GM23338 (cell line): ENCODE measurements around the gene TAF10.

ENCODE experiments used
- CREB1 ChIP-seq: fragments of 250-450 bp; sonication (Bioruptor Pico); IDR thresholded peaks from 2 replicates; pipeline ENCODE4 v1.5.0; 2020; ENCODE audit warnings: low read depth, mild to moderate bottlenecking, moderate library complexity
- CTCF ChIP-seq, 2 experiments: fragments of 200-600 bp in 1 of 2; sonication (generic) in 1 of 2; conservative IDR thresholded peaks; 2 replicates each; pipeline versions ENCODE4 v1.5.1 to v1.6.1; 2016 to 2017; ENCODE audit warnings: antibody characterized with exemption in 2 of 2, low read depth in 2 of 2, mild to moderate bottlenecking in 2 of 2, moderate library complexity in 1 of 2
- EZH2 ChIP-seq: fragments of 200-600 bp; sonication (generic); IDR thresholded peaks from one replicate; pipeline ENCODE4 v1.8.0; 2017; ENCODE audit warnings: antibody characterized with exemption, mild to moderate bottlenecking, low read depth; ENCODE audit not compliant: unreplicated experiment
- EZH2phosphoT487 ChIP-seq: fragments of 200-600 bp; sonication (generic); IDR thresholded peaks from one replicate; pipeline ENCODE4 v1.8.1; 2018; ENCODE audit warnings: antibody characterized with exemption; ENCODE audit not compliant: unreplicated experiment
- JUNB ChIP-seq: IDR thresholded peaks from one replicate; pipeline ENCODE4 v1.6.1; 2016; ENCODE audit warnings: antibody characterized with exemption; ENCODE audit not compliant: unreplicated experiment
- NANOG ChIP-seq: IDR thresholded peaks from 2 replicates; pipeline ENCODE4 v1.6.1; 2016; ENCODE audit warnings: antibody characterized with exemption, borderline replicate concordance
- POLR2AphosphoS5 ChIP-seq: IDR thresholded peaks from 2 replicates; pipeline ENCODE4 v1.6.1; 2016; ENCODE audit warnings: antibody characterized with exemption, low read depth
- REST ChIP-seq: IDR thresholded peaks from one replicate; pipeline ENCODE4 v1.6.1; 2018; ENCODE audit warnings: antibody characterized with exemption; ENCODE audit not compliant: unreplicated experiment
- ZNF331 ChIP-seq: fragments of 250-450 bp; sonication (Bioruptor Pico); IDR thresholded peaks from 2 replicates; pipeline ENCODE4 v1.5.0; 2020; ENCODE audit warnings: low read depth, mild to moderate bottlenecking, moderate library complexity
- TF ChIP-seq, protein P1 (sequence below): fragments of 250-450 bp; sonication (Bioruptor Pico); IDR thresholded peaks from 2 replicates; pipeline ENCODE4 v1.5.0; 2020; ENCODE audit warnings: mild to moderate bottlenecking, moderate library complexity
- TF ChIP-seq, protein P2 (sequence below): IDR thresholded peaks from 2 replicates; pipeline ENCODE4 v1.6.1; 2016; ENCODE audit warnings: antibody characterized with exemption

GRCh38 chr11:6654281-6655019 is 42.4 kb upstream of the TAF10 start:
- TF ChIP-seq CTCF (conservative IDR thresholded peaks at IDR 0.05; ENCODE audit: low read depth in 2 of 2) (no peak), REST (no peak), POLR2AphosphoS5 (no peak), EZH2phosphoT487 (no peak), EZH2 (no peak), JUNB (no peak), NANOG (no peak), CREB1 (CRISPR knock-in tag) (no peak), ZNF331 (CRISPR knock-in tag) (no peak)
- TF ChIP-seq, protein P1, sequence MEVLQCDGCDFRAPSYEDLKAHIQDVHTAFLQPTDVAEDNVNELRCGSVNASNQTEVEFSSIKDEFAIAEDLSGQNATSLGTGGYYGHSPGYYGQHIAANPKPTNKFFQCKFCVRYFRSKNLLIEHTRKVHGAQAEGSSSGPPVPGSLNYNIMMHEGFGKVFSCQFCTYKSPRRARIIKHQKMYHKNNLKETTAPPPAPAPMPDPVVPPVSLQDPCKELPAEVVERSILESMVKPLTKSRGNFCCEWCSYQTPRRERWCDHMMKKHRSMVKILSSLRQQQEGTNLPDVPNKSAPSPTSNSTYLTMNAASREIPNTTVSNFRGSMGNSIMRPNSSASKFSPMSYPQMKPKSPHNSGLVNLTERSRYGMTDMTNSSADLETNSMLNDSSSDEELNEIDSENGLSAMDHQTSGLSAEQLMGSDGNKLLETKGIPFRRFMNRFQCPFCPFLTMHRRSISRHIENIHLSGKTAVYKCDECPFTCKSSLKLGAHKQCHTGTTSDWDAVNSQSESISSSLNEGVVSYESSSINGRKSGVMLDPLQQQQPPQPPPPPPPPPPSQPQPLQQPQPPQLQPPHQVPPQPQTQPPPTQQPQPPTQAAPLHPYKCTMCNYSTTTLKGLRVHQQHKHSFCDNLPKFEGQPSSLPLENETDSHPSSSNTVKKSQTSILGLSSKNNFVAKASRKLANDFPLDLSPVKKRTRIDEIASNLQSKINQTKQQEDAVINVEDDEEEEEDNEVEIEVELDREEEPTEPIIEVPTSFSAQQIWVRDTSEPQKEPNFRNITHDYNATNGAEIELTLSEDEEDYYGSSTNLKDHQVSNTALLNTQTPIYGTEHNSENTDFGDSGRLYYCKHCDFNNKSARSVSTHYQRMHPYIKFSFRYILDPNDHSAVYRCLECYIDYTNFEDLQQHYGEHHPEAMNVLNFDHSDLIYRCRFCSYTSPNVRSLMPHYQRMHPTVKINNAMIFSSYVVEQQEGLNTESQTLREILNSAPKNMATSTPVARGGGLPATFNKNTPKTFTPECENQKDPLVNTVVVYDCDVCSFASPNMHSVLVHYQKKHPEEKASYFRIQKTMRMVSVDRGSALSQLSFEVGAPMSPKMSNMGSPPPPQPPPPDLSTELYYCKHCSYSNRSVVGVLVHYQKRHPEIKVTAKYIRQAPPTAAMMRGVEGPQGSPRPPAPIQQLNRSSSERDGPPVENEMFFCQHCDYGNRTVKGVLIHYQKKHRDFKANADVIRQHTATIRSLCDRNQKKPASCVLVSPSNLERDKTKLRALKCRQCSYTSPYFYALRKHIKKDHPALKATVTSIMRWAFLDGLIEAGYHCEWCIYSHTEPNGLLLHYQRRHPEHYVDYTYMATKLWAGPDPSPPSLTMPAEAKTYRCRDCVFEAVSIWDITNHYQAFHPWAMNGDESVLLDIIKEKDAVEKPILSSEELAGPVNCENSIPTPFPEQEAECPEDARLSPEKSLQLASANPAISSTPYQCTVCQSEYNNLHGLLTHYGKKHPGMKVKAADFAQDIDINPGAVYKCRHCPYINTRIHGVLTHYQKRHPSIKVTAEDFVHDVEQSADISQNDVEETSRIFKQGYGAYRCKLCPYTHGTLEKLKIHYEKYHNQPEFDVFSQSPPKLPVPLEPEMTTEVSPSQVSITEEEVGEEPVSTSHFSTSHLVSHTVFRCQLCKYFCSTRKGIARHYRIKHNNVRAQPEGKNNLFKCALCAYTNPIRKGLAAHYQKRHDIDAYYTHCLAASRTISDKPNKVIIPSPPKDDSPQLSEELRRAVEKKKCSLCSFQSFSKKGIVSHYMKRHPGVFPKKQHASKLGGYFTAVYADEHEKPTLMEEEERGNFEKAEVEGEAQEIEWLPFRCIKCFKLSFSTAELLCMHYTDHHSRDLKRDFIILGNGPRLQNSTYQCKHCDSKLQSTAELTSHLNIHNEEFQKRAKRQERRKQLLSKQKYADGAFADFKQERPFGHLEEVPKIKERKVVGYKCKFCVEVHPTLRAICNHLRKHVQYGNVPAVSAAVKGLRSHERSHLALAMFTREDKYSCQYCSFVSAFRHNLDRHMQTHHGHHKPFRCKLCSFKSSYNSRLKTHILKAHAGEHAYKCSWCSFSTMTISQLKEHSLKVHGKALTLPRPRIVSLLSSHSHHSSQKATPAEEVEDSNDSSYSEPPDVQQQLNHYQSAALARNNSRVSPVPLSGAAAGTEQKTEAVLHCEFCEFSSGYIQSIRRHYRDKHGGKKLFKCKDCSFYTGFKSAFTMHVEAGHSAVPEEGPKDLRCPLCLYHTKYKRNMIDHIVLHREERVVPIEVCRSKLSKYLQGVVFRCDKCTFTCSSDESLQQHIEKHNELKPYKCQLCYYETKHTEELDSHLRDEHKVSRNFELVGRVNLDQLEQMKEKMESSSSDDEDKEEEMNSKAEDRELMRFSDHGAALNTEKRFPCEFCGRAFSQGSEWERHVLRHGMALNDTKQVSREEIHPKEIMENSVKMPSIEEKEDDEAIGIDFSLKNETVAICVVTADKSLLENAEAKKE (CRISPR knock-in tag), result no peak
- TF ChIP-seq, protein P2, sequence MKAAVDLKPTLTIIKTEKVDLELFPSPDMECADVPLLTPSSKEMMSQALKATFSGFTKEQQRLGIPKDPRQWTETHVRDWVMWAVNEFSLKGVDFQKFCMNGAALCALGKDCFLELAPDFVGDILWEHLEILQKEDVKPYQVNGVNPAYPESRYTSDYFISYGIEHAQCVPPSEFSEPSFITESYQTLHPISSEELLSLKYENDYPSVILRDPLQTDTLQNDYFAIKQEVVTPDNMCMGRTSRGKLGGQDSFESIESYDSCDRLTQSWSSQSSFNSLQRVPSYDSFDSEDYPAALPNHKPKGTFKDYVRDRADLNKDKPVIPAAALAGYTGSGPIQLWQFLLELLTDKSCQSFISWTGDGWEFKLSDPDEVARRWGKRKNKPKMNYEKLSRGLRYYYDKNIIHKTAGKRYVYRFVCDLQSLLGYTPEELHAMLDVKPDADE, result no peak
